GM13976 (cell line): ENCODE data around the gene GRM1.

Experiments used
- DNase-seq: peaks from one replicate; pipeline ENCODE4 v3.0.0; 2012; ENCODE audit warnings: low spot score
- in situ Hi-C: fragments of 300-500 bp; cut with MboI; formaldehyde crosslinking; loops from one replicate; pipeline ENCODE4 v1.12.0; 2022; ENCODE audit warnings: low sequenced_read_pairs, mixed read lengths, inconsistent platforms; ENCODE audit not compliant: unreplicated experiment
- TF ChIP-seq, protein P1 (sequence below): IDR thresholded peaks from 2 replicates; pipeline ENCODE4 v1.5.1; 2012; ENCODE audit warnings: borderline replicate concordance, mild to moderate bottlenecking; ENCODE audit not compliant: insufficient read depth; ENCODE audit errors: extremely low read depth, missing control alignments, control extremely low read depth

The GRM1 gene

DNA sequence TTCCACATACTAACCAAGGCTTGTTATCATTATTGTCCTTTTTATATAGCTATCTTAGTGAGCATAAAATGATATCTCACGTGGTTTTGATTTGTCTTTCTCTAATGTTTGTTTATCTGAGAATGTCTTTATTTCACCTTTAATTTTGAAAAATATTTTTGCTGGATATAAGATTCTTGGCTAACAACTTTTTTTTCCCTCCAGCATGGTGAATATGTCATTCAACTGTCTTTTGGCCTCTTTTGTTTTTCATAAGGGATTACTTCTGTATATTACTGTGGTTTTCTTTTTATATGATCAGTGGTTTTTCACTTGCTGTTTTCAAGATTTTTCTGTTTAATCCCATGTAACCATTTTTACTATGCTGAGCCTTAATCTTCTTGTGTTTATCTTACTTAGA is 141.0 kb downstream of the GRM1 start:
- in situ Hi-C loops, result no loop called here
- no peak for DNase-seq
- TF ChIP-seq, protein P1, sequence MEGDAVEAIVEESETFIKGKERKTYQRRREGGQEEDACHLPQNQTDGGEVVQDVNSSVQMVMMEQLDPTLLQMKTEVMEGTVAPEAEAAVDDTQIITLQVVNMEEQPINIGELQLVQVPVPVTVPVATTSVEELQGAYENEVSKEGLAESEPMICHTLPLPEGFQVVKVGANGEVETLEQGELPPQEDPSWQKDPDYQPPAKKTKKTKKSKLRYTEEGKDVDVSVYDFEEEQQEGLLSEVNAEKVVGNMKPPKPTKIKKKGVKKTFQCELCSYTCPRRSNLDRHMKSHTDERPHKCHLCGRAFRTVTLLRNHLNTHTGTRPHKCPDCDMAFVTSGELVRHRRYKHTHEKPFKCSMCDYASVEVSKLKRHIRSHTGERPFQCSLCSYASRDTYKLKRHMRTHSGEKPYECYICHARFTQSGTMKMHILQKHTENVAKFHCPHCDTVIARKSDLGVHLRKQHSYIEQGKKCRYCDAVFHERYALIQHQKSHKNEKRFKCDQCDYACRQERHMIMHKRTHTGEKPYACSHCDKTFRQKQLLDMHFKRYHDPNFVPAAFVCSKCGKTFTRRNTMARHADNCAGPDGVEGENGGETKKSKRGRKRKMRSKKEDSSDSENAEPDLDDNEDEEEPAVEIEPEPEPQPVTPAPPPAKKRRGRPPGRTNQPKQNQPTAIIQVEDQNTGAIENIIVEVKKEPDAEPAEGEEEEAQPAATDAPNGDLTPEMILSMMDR, result no peak

DNA sequence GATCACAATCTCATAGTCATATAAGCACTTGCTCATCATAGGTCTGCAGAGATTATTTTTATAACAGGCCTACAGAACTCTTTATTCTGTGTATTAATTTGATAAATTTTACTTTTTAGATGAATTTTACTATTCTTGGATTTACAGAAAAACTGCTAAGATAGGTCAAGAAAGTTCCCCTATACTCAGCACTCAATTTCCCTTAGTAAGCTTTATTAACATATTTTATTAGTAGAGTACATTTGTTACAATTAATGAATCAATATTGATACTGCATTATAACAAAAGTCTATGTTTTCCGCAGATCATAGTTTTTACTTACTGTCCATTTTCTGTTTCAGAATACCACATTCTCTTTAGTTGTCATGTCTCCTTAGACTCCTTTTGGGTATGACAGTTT is 148.9 kb downstream of the GRM1 start:
- in situ Hi-C loops, result no loop called here
- TF ChIP-seq, protein P1, result no peak
- DNase-seq, result no peak

DNA sequence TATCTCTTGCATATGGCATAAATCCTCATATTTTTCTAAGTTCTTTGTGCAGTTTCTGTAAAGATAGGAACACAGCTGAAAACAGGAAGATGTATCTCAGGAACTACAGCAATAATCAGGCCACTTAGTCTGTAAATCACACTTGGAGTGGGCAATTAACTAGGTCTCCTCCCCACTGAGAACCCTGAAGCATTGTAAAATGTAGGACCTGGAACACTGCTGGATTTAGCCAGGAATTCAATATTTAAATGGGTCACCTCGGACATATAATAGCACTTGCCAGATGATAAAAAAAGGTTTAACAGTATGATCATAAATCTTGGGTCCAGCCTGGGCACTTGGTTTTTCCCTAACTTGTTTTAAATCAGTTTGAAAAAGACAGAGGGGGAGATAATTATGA is 155.0 kb downstream of the GRM1 start:
- in situ Hi-C loops, result no loop called here
- no peak for DNase-seq
- TF ChIP-seq, protein P1, result no peak

DNA sequence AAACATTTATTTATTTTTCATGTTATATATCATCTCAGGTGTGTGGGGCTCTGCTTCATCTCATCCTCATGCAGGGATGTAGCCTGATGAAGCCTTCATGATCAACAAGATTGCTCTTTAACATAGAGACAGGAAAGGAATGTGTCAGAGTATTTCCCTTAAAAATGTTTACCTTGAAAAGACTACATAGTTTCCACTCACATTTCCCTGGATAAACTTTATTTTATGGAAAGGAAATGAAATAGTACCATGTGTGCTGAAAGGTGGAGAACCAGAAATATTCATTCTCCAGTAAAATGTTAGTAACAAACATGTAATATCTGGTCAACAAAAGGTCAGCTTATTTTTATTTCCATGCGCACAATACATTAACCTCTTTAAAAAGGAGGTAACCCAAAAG is 155.8 kb downstream of the GRM1 start:
- no peak for DNase-seq
- in situ Hi-C loops, result no loop called here
- TF ChIP-seq, protein P1, result no peak

DNA sequence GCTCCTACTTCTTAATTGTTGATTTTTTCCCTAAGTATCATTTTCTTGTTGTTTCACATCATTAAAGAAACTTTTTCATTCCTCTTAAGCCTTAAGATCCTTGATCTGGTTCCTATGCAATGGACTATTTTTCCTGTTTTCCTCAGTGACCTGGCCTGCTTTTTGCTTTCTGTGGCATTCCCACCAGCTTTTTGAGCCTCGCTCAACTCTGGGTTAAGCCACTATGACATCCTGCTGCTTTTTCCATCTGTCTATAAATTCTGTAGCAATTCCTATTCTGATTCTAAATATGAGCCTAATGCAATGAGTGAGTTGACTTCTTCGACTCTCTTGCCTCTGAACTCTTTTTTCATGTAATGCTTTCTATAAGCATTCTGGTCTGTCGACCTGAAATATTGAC is 160.3 kb downstream of the GRM1 start:
- in situ Hi-C loops, result no loop called here
- TF ChIP-seq, protein P1, result no peak
- DNase-seq, result no peak

DNA sequence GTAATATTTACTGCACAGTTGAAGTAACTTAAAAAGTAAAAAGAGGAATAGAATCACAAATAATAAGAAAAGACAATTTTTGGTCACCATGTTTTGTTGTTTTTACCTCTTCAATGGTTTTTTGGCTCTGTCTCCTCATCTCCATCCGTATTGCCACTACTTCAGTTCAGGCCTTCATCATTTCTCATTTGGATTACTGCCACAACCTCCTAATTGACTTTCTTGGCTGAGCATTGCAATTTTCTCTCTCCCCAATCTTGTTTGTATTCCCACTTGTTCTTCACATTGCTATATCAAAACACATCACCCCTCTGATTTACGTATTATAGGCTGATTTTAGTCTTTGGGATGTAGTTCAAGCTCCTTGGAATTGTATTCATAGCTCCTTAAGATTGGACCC is 161.7 kb downstream of the GRM1 start:
- no peak for DNase-seq
- in situ Hi-C loops, result no loop called here
- TF ChIP-seq, protein P1, result no peak

DNA sequence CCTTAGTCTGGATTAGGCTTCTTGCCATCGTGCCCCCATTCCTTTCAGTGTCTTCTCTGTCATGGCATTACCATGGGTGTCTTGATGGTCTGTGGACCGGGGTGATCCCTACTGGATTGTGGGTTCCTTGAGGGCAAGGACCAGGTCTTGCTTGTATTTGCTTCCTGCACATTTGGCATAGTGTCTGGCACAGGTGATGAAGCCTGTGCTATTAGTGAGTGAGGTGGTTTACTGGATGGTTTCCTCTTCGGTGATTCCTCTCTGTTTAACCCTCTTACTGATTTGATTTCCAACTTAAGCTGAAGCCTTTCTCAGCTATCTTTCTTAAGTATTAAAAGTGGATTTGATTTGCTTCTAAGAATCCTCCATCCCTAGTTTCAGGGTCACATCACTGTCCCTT is 162.3 kb downstream of the GRM1 start:
- in situ Hi-C loops, result no loop called here
- TF ChIP-seq, protein P1, result no peak
- DNase-seq, result no peak
